Measurements from ENCODE around the gene GRID1.

Gene GRID1

DNA sequence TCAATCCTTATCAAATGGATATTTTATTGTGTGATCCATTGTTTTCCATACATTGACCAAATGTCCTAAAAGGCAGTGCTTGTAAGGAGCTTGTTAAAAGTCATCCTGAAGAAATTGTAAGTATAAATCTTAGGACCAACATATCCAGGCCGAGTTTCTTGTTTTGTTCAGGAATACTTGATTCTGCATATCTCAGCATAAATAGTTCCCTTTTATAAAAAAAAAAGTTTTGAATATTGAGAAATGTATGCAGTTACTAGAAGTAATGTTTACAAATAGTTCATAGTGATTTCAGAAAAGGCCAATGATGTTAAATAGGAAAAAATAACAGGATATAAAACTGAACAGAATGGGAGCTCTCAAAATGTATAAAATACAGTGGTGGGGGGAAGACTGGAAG lies 6.6 kb downstream of the GRID1 start:
- no peak overlapping the region for H3K4me3 ChIP-seq (ENCODE audit: low read length)
- DNase-seq (ENCODE audit: low read depth, low spot score) = no peak

DNA sequence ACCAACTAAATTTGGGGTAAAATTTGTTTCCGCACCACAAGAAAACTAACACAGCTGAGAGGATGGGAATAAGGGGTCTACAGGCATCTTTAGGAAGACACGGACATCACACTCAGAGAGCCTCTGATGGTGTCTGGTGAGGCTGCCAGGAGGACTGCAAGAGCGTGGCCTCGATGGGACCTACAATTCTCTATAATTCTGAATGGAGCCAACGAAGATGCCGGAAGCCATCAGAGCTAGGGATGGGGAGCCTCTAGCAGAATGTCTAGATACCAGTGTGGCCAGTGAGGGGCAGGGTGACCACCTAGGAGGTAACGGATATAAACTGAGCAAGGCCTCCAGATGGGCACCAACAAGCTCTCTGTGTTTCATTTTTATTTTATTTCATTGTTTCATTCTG lies 7.5 kb downstream of the GRID1 start:
- H3K4me3 ChIP-seq (ENCODE audit: low read length) = no peak overlapping the region
- no peak for DNase-seq (ENCODE audit: low read depth, low spot score)

DNA sequence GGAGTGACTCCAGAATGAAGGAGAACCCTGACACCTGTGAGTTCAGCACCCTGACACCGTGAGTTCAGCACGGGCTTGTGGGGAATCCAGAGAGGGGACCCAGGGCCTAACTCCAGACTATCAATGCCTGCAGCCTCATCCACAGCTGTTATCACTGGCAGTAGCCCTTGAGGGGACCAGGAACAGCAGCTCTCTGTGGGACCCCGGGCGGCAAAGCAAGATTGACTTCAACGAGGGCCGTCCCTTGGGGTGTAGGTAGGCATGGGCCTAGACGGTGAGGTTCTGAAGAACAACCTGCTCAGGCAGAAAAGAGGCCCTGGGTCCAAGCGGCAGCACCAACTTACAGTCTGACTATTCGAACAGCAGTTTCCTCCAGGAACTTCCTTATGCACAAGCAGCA lies 8.9 kb downstream of the GRID1 start:
- DNase-seq (ENCODE audit: low read depth, low spot score) = no peak
- H3K4me3 ChIP-seq (ENCODE audit: low read length) = no peak overlapping the region

DNA sequence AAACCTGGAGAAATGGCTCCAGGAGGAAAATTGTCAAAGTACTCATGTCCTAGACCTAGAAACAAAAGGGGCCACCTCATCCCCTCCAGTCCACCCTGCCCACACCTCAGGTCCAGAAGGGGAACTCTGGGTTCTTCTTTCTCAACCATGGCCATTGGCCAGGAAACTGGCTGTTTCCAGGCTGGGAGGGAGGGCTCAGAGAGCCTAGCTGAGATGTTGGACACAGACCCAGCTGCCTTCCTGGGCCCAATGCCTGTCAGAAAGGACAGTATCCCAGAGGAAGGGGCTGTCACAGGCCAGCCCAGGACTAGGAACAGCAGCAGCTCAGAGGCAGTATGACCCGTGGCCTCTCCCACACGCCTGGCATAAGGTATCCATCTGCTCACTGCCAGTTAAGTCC lies 9.6 kb downstream of the GRID1 start:
- no peak for DNase-seq (ENCODE audit: low read depth, low spot score)
- no peak overlapping the region for H3K4me3 ChIP-seq (ENCODE audit: low read length)

- no peak overlapping the region for H3K4me3 ChIP-seq (ENCODE audit: low read length)
- DNase-seq (ENCODE audit: low read depth, low spot score) = no peak
These were observed 10.3 kb downstream of the GRID1 start for GRCh38 chr10:86356296-86356695.

GRCh38 chr10:86355571-86356038 lies 11.0 kb downstream of the GRID1 start:
- no peak for DNase-seq (ENCODE audit: low read depth, low spot score)

DNA sequence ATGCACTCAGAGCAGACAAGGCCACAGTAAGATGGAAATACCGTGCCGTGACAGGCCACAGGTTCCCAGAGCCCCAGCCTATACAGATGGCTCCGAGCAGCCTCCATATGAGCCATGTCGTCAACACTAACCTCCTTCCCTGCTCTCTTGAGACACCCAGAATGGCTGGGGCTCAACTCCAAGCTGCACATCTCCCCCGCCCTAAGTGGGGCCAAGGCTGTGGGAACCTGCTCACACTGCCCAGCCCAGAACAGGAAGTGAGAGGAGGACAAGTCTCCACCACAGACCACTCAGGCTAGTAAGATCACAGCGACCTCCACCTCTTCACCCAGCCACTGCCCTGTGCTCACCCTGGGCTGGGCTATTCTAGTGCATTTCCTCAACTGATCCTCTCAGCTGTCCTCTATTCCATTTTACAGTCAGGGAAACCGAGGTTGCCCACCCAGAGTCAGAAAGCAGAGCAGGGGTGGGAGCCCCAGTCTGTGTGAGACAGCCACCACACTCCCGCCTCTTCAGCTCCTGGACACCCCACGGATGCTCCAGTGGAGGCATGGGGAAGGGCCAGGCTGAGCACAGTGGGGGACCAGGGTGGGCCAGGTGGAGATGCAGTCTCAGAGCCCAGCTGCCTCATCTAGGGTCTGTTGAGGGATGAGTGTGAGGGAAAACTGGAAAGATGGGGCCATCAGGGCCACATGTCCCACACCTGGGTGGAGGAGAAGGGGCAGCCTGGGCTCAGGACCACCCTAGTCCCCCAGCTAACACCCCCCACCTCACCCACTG lies 11.6 kb downstream of the GRID1 start:
- no peak overlapping the region for H3K4me3 ChIP-seq (ENCODE audit: low read length)
- DNase-seq (ENCODE audit: low read depth, low spot score) = no peak

More at GRCh38 chr10:86355571-86356038, 11.0 kb downstream of the GRID1 start:
- H3K4me3 ChIP-seq (ENCODE audit: low read length) = no peak overlapping the region

- H3K4me3 ChIP-seq (ENCODE audit: low read length) = no peak overlapping the region
- DNase-seq (ENCODE audit: low read depth, low spot score) = no peak
These were observed 12.8 kb downstream of the GRID1 start for GRCh38 chr10:86353506-86354485.

GRCh38 chr10:86350897-86351296 lies 15.7 kb downstream of the GRID1 start:
- no peak for DNase-seq (ENCODE audit: low read depth, low spot score)
- H3K4me3 ChIP-seq (ENCODE audit: low read length) = no peak overlapping the region

- no peak for DNase-seq (ENCODE audit: low read depth, low spot score)
- H3K4me3 ChIP-seq (ENCODE audit: low read length) = no peak overlapping the region
These were observed 16.5 kb downstream of the GRID1 start for GRCh38 chr10:86349940-86350630.

- peak; percentile 33 for DNase-seq (ENCODE audit: low read depth, low spot score)
- H3K4me3 ChIP-seq (ENCODE audit: low read length) = no peak overlapping the region
These were observed 17.1 kb downstream of the GRID1 start for GRCh38 chr10:86349474-86349873.

DNA sequence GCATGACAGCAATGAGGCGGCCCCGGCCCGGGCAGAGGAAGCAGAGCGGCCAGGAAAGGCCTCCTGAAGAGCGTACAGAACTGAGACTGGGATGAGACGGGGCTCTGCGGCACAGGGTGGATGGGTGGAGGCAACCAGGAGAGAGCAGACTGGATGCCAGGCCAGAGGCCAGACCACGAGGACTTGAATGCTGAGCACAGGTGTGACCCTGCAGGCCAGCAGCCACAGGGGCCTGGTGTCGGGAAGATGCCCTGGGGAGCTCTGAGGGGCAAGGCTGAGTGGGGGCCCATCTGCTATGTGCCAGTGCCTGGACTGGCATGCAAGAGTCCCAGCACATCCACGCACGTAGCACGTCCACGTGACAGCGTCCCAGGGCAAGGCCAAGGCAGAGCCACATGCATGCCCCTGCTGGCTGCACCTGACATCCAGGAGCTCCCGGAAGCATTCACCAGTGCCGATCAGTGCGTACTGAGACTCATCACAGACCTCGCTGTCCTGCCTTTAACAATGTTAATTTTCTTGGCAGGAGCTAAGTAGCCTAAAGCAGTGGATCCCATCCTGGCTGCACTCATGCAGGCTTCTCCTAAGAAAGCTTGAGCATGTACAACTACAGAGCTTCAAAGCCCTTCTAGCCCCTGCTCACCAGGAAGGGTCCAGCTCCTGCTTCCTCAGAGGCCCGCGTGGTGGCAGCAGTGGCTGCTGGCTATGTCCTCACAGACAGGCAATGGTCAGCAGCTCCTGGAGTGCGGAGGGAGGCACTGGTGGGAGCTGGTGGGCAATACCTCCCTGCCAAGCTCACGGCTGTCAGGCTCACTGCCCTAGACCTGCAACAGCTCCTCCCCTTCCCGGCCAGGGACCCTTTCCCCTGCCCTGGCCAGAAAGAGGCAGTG lies 18.0 kb downstream of the GRID1 start:
- no peak for DNase-seq (ENCODE audit: low read depth, low spot score)
- no peak overlapping the region for H3K4me3 ChIP-seq (ENCODE audit: low read length)

GRCh38 chr10:86347856-86348255 lies 18.7 kb downstream of the GRID1 start:
- no peak overlapping the region for H3K4me3 ChIP-seq (ENCODE audit: low read length)
- no peak for DNase-seq (ENCODE audit: low read depth, low spot score)

- DNase-seq (ENCODE audit: low read depth, low spot score) = no peak
These were observed 19.6 kb downstream of the GRID1 start for GRCh38 chr10:86346799-86347665.

GRCh38 chr10:86345859-86346798 lies 20.5 kb downstream of the GRID1 start:
- no peak for DNase-seq (ENCODE audit: low read depth, low spot score)
- no peak overlapping the region for H3K4me3 ChIP-seq (ENCODE audit: low read length)

More at GRCh38 chr10:86346799-86347665, 19.6 kb downstream of the GRID1 start:
- no peak overlapping the region for H3K4me3 ChIP-seq (ENCODE audit: low read length)

DNA sequence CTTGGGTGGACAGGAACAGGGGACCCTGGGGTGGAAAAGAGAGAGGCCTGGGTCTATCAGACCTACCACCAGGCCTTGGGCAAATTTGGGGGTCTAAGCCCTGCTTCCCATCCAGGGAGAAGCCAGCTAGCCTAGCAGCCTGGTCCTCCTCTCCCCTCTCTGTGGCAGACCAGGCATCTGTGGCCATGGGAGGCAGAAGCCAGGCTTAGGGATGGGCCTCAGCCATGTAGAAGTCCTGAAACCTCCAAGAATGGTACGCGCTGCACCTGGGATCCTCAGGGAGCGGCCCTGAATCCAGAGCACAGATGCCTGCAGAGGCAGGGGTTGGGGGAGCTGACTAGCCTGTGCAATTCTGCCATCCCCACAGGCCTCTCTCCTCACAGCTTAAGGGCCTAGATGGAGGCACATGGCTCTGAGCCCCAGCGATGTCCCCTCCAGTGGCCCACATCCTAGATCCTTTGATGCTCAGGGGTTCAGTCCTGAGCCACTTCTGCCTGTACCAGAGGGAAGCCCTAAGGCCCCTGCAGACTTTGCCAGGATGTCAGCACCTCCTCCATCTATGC lies 21.2 kb downstream of the GRID1 start:
- H3K4me3 ChIP-seq (ENCODE audit: low read length) = no peak overlapping the region
- DNase-seq (ENCODE audit: low read depth, low spot score) = no peak
